ENCODE measurements around the gene SPIRE1. TPM values are rescaled to one million over a fixed set of nuclear protein-coding genes. Genes with fewer than 3 reads are reported as not detected.

Gene SPIRE1
- total RNA-seq, 4 donors from 2014 or later, result 37.4 to 50.8 (median 43.0) TPM

DNA sequence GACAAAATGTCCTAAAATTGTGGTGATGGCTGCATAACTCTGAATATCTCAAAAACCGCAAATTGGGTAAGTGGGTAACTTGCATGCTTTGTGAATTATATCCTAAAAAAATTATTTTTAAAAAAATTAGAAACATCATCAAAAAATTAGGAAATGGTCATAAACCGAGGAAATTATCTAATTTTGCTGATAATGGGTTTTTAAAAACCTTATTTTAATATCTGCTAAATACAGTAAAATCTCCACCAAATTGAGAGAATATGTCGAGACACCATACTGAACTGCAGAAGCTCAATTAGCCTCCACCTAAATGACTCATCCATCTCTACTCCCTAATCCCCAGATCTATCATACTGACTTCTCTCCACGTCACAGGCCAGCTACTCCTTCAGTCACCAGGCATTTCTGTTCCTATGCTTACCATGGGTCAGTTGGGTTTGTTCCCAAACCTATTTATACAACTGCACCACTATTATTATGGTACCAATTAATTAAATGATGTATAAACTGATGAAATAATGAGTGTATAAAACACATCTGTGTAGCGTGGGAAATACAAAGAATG lies 36.1 kb downstream of the SPIRE1 start:
- H3K4me3 ChIP-seq, result no peak overlapping the region
- no peak for ATAC-seq
- 72 to 79% methylated on average over 5 of the region's 5 CpGs for WGBS, 2 donors (ENCODE audit: low coverage in 1 of 2)
- H3K4me1 ChIP-seq, result no peaks in the 10 kb centered on the region
- H3K9me3 ChIP-seq, result no peaks in the 10 kb centered on the region
- H3K36me3 ChIP-seq, result no peaks in the 10 kb centered on the region
- no peaks in the 10 kb centered on the region for H3K27me3 ChIP-seq
- TF ChIP-seq EP300 (IDR thresholded peaks at IDR 0.05) (no peak), POLR2AphosphoS5 (IDR thresholded peaks at IDR 0.05) (no peak), POLR2A (IDR thresholded peaks at IDR 0.05) (no peak)
- TF ChIP-seq, protein P1, sequence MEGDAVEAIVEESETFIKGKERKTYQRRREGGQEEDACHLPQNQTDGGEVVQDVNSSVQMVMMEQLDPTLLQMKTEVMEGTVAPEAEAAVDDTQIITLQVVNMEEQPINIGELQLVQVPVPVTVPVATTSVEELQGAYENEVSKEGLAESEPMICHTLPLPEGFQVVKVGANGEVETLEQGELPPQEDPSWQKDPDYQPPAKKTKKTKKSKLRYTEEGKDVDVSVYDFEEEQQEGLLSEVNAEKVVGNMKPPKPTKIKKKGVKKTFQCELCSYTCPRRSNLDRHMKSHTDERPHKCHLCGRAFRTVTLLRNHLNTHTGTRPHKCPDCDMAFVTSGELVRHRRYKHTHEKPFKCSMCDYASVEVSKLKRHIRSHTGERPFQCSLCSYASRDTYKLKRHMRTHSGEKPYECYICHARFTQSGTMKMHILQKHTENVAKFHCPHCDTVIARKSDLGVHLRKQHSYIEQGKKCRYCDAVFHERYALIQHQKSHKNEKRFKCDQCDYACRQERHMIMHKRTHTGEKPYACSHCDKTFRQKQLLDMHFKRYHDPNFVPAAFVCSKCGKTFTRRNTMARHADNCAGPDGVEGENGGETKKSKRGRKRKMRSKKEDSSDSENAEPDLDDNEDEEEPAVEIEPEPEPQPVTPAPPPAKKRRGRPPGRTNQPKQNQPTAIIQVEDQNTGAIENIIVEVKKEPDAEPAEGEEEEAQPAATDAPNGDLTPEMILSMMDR (IDR thresholded peaks at IDR 0.05), result no peak
- no peak overlapping the region for H3K27ac ChIP-seq

DNA sequence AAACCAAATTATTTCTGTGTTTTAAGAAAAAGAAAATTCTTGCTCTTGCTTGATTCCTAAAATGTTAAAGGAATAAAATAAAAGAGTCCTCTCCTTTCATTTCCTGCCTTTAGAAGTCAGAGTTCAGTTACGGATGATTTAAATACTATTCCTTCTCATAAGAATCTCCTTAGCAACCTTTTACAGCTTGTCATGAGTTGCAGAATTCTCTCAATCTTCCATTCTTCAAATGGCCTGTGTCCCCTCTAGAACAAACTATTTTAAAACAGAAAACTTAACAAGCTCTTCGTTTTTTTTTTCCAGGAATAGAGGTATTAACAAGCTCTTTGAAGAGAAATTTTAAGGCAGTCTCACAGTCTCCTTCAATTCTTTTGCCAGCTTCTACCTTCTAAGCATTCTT lies 42.2 kb downstream of the SPIRE1 start:
- no peak overlapping the region for H3K27ac ChIP-seq
- 35 to 48% methylated on average over 2 of the region's 2 CpGs for WGBS, 2 donors (ENCODE audit: low coverage in 1 of 2)
- no peaks in the 10 kb centered on the region for H3K9me3 ChIP-seq
- no peak for ATAC-seq
- H3K27me3 ChIP-seq, result no peaks in the 10 kb centered on the region
- no peak for TF ChIP-seq POLR2A (IDR thresholded peaks at IDR 0.05)
- TF ChIP-seq, protein P1 (IDR thresholded peaks at IDR 0.05), result no peak
- H3K36me3 ChIP-seq, result no peaks in the 10 kb centered on the region
- H3K4me3 ChIP-seq, result no peak overlapping the region
- peaks cover 0 to 12% (median 0%) of the 10 kb centered on the region in 3 donors for H3K4me1 ChIP-seq

DNA sequence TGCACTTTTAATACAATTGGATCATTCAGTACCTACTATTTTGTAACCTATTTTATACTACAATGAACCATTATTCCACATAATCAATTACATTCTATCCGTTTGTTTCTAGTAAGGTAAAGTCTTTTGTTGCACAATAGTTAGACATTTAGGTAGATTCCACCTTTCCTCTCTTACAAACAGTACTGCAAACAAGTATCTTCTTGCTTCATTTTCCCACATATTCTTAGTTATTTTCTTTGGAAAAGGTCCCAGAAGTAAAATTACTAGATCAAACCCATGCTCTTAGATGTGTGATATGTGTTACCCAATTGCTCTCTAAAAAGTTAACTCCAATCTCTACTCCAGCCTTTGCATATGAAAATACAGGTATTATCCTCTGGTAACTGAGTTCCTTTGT lies 49.6 kb downstream of the SPIRE1 start:
- Histone ChIP-seq H3K27ac (no peak overlapping the region), H3K36me3 (no peaks in the 10 kb centered on the region), H3K27me3 (no peaks in the 10 kb centered on the region), H3K4me1 (peaks cover 0 to 18% (median 0%) of the 10 kb centered on the region in 3 donors), H3K4me3 (no peak overlapping the region), H3K9me3 (no peaks in the 10 kb centered on the region)
- ATAC-seq, result no peak
- no peak for TF ChIP-seq POLR2AphosphoS5 (IDR thresholded peaks at IDR 0.05)
- TF ChIP-seq, protein P1 (IDR thresholded peaks at IDR 0.05), result no peak
- 50 to 86% methylated on average over 1 of the region's 1 CpG for WGBS, 2 donors (ENCODE audit: low coverage in 1 of 2)

DNA sequence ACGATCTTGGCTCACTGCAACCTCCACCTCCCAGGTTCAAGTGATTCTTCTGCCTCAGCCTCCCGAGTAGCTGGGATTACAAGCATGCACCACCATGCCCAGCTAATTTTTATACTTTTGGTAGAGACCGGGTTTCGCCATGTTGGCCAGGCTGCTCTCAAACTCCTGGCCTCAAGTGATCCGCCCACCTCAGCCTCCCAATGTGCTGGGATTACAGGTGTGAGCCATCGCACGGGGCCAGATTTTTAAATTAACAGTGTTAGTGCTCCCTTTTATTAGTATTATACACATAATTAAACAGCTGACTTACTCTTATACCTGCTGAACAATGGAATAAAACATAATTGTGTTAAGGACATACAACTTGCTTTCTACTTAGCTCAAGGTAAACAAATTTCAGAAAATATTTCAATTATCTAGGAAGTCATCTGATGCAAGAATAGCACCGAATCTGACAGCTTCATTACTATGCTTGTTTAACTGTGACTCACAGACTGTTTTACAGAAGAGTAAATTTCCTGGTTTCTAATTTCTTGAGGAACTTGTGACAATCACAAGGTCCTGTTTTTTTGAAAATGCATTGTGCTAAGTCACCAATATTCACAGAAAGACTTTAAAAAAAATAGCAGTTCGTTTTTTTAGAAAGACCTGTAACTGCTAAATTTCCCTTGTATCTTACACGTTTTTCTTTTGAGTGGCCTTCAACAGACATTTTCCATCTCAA lies 51.2 kb downstream of the SPIRE1 start:
- peak; percentile 57 for ATAC-seq

More for the DNA sequence above, 51.2 kb downstream of the SPIRE1 start:
- H3K4me3 ChIP-seq, result no peak overlapping the region
- H3K27me3 ChIP-seq, result no peaks in the 10 kb centered on the region
- peak overlapping the region in 2 of 4 donors; percentile 0 to 37 for H3K27ac ChIP-seq
- peaks cover 0 to 18% (median 0%) of the 10 kb centered on the region in 3 donors for H3K4me1 ChIP-seq
- TF ChIP-seq EP300 (IDR thresholded peaks at IDR 0.05) (no peak), POLR2AphosphoS5 (IDR thresholded peaks at IDR 0.05) (no peak), POLR2A (IDR thresholded peaks at IDR 0.05) (no peak)
- TF ChIP-seq, protein P1 (IDR thresholded peaks at IDR 0.05), result no peak
- H3K36me3 ChIP-seq, result no peaks in the 10 kb centered on the region
- WGBS, 2 donors (ENCODE audit: low coverage in 1 of 2), result 70 to 75% methylated on average over 6 to 10 of the region's 10 CpGs
- H3K9me3 ChIP-seq, result no peaks in the 10 kb centered on the region
